T-helper 1 cell treated with Interleukin-12 subunit alpha and Interleukin-12 subunit beta and Interleukin-4 antibody, amounts not matched to agents 30 μg/mL and 1 μg/mL, for 36 hours (primary cell): ENCODE measurements around the gene SHKBP1.
"Not testable (repeated sequence)": the region's sequence is repeated elsewhere in the genome, so short reads cannot be mapped to it uniquely, and the experiment has no call there.

Experiments
- H3K27ac Mint-ChIP-seq: one replicate; pipeline ENCODE4 v1.8.0; 2021; ENCODE audit warnings: mild to moderate bottlenecking, mixed read lengths
- H3K27me3 Mint-ChIP-seq: one replicate; pipeline ENCODE4 v1.8.0; 2021; ENCODE audit warnings: low read depth, mixed read lengths
- H3K36me3 Mint-ChIP-seq: one replicate; pipeline ENCODE4 v1.8.0; 2021; ENCODE audit warnings: low read depth, mixed read lengths
- H3K4me1 Mint-ChIP-seq: one replicate; pipeline ENCODE4 v1.8.0; 2021; ENCODE audit warnings: low read depth, mixed read lengths
- H3K4me3 Mint-ChIP-seq: one replicate; pipeline ENCODE4 v1.8.0; 2021; ENCODE audit warnings: mild to moderate bottlenecking, moderate library complexity, mixed read lengths
- H3K9me3 Mint-ChIP-seq: one replicate; pipeline ENCODE4 v1.8.0; 2021; ENCODE audit warnings: mixed read lengths

SHKBP1 gene

GRCh38 chr19:40576585-40577451 lies at the start of gene SHKBP1:
Gene SHKBP1, plus strand, starts transcription at chr19:40576873. Its CDS starts 27 bp downstream, at chr19:40576900.
- H3K27ac Mint-ChIP-seq: peak within 1 kb of the TSS; percentile 86
- H3K27me3 Mint-ChIP-seq: no peaks in the 10 kb centered on the region
- H3K36me3 Mint-ChIP-seq: peaks cover 22% of the 10 kb centered on the region
- H3K4me3 Mint-ChIP-seq: peak within 1 kb of the TSS; percentile 92
- no peaks in the 10 kb centered on the region for H3K9me3 Mint-ChIP-seq
- H3K4me1 Mint-ChIP-seq: peaks cover 12% of the 10 kb centered on the region

GRCh38 chr19:40528078-40528477 lies 48.6 kb upstream of the SHKBP1 start:
- Mint-ChIP-seq H3K27me3 (peaks cover 38% of the 10 kb centered on the region), H3K4me3 (no peak overlapping the region), H3K36me3 (no peaks in the 10 kb centered on the region), H3K9me3 (no peaks in the 10 kb centered on the region), H3K4me1 (peaks cover 13% of the 10 kb centered on the region), H3K27ac (no peak overlapping the region)

- Mint-ChIP-seq H3K36me3 (no peaks in the 10 kb centered on the region), H3K4me1 (peaks cover 13% of the 10 kb centered on the region), H3K4me3 (no peak overlapping the region), H3K27ac (peak overlapping the region; percentile 4), H3K27me3 (peaks cover 41% of the 10 kb centered on the region), H3K9me3 (no peaks in the 10 kb centered on the region)
Measured at GRCh38 chr19:40528533-40529092, 48.1 kb upstream of the SHKBP1 start.

GRCh38 chr19:40529093-40529954 lies 47.3 kb upstream of the SHKBP1 start:
- Mint-ChIP-seq H3K27me3 (peaks cover 44% of the 10 kb centered on the region), H3K4me1 (peaks cover 13% of the 10 kb centered on the region), H3K27ac (peak overlapping the region; percentile 56), H3K9me3 (no peaks in the 10 kb centered on the region), H3K4me3 (peak overlapping the region; percentile 84), H3K36me3 (no peaks in the 10 kb centered on the region)

- H3K9me3 Mint-ChIP-seq: no peaks in the 10 kb centered on the region
- H3K4me1 Mint-ChIP-seq: peaks cover 13% of the 10 kb centered on the region
- H3K36me3 Mint-ChIP-seq: no peaks in the 10 kb centered on the region
- H3K27me3 Mint-ChIP-seq: peaks cover 36% of the 10 kb centered on the region
- H3K27ac Mint-ChIP-seq: no peak overlapping the region
- H3K4me3 Mint-ChIP-seq: no peak overlapping the region
Measured at GRCh38 chr19:40530091-40530901, 46.4 kb upstream of the SHKBP1 start.

- Mint-ChIP-seq H3K9me3 (no peaks in the 10 kb centered on the region), H3K4me3 (no peak overlapping the region), H3K4me1 (peaks cover 10% of the 10 kb centered on the region), H3K27ac (no peak overlapping the region), H3K27me3 (peaks cover 32% of the 10 kb centered on the region), H3K36me3 (no peaks in the 10 kb centered on the region)
Measured at GRCh38 chr19:40533508-40533907, 43.2 kb upstream of the SHKBP1 start.

- Mint-ChIP-seq H3K4me3 (no peak overlapping the region), H3K4me1 (peaks cover 9% of the 10 kb centered on the region), H3K27ac (no peak overlapping the region), H3K27me3 (peaks cover 29% of the 10 kb centered on the region), H3K36me3 (no peaks in the 10 kb centered on the region), H3K9me3 (no peaks in the 10 kb centered on the region)
Measured at GRCh38 chr19:40534148-40534547, 42.5 kb upstream of the SHKBP1 start.

- H3K4me1 Mint-ChIP-seq: no peaks in the 10 kb centered on the region
- H3K9me3 Mint-ChIP-seq: no peaks in the 10 kb centered on the region
- no peak overlapping the region for H3K27ac Mint-ChIP-seq
- no peaks in the 10 kb centered on the region for H3K36me3 Mint-ChIP-seq
- no peak overlapping the region for H3K4me3 Mint-ChIP-seq
- H3K27me3 Mint-ChIP-seq: no peaks in the 10 kb centered on the region
Measured at GRCh38 chr19:40539070-40539469, 37.6 kb upstream of the SHKBP1 start.

GRCh38 chr19:40542202-40542859 lies 34.3 kb upstream of the SHKBP1 start:
- Mint-ChIP-seq H3K4me1 (no peaks in the 10 kb centered on the region), H3K36me3 (no peaks in the 10 kb centered on the region), H3K27me3 (peaks cover 3% of the 10 kb centered on the region), H3K9me3 (no peaks in the 10 kb centered on the region), H3K4me3 (no peak overlapping the region), H3K27ac (no peak overlapping the region)

- Mint-ChIP-seq H3K27me3 (peaks cover 7% of the 10 kb centered on the region), H3K4me3 (no peak overlapping the region), H3K27ac (no peak overlapping the region), H3K36me3 (no peaks in the 10 kb centered on the region), H3K4me1 (no peaks in the 10 kb centered on the region), H3K9me3 (no peaks in the 10 kb centered on the region)
Measured at GRCh38 chr19:40543029-40543597, 33.6 kb upstream of the SHKBP1 start.

GRCh38 chr19:40546153-40546841 lies 30.4 kb upstream of the SHKBP1 start:
- not testable (repeated sequence) for H3K36me3 Mint-ChIP-seq, H3K9me3 Mint-ChIP-seq, H3K27ac Mint-ChIP-seq, H3K4me1 Mint-ChIP-seq, H3K4me3 Mint-ChIP-seq
- peaks cover 28% of the 10 kb centered on the region for H3K27me3 Mint-ChIP-seq

GRCh38 chr19:40547190-40547589 lies 29.5 kb upstream of the SHKBP1 start:
- H3K36me3 Mint-ChIP-seq, H3K27ac Mint-ChIP-seq, H3K4me3 Mint-ChIP-seq, H3K9me3 Mint-ChIP-seq, H3K4me1 Mint-ChIP-seq: not testable (repeated sequence)
- peaks cover 28% of the 10 kb centered on the region for H3K27me3 Mint-ChIP-seq

- H3K27ac Mint-ChIP-seq: no peak overlapping the region
- H3K27me3 Mint-ChIP-seq: peaks cover 33% of the 10 kb centered on the region
- no peak overlapping the region for H3K4me3 Mint-ChIP-seq
- no peaks in the 10 kb centered on the region for H3K9me3 Mint-ChIP-seq
- H3K4me1 Mint-ChIP-seq: peaks cover 4% of the 10 kb centered on the region
- H3K36me3 Mint-ChIP-seq: no peaks in the 10 kb centered on the region
Measured at GRCh38 chr19:40547836-40548235, 28.8 kb upstream of the SHKBP1 start.
